ENCODE measurements around the gene BASP1.
A peak's percentile ranks its signal among the peaks of the same experiment; 100 is the strongest.
"Not testable (repeated sequence)": the region's sequence is repeated elsewhere in the genome, so short reads cannot be mapped to it uniquely, and the experiment has no call there.

BASP1 gene

DNA sequence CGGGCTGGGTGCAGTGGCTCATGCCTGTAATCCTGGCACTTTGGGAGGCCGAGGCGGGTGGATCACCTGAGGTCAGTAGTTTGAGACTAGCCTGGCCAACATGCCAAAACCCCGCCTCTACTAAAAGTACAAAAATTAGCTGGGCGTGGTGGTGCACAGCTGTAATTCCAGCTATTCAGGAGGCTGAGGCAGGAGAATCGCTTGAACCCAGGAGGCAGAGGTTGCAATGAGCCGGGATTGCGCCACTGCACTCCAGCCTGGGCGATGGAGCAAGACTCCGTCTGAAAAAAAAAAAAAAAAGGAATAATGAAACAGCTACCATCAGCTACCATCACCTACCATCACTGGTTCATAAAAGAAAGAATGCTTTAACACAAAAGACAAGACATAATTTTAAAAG is 25.9 kb upstream of the BASP1 start:
- DNase-seq: not testable (repeated sequence)

- no peak for DNase-seq
These were observed 25.2 kb upstream of the BASP1 start for GRCh38 chr5:17192191-17192590.

DNA sequence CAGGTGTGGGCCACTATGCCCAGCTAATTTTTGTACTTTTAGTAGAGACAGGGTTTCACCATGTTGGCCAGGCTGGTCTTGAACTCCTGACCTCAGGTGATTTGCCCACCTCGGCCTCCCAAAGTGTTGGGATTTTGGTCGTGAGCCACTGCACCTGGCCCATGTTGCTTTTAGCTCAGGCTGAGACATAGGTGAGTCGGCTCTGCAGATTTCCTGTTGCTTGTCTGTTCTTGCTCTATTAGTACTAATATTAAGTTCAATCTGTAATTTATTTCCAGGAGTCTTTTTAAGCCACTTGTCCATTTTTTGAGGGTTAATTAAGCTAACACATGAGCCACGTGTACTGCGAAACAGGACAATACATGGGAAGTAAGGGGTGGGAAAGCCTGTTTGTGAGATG is 21.4 kb upstream of the BASP1 start:
- no peak for DNase-seq

DNA sequence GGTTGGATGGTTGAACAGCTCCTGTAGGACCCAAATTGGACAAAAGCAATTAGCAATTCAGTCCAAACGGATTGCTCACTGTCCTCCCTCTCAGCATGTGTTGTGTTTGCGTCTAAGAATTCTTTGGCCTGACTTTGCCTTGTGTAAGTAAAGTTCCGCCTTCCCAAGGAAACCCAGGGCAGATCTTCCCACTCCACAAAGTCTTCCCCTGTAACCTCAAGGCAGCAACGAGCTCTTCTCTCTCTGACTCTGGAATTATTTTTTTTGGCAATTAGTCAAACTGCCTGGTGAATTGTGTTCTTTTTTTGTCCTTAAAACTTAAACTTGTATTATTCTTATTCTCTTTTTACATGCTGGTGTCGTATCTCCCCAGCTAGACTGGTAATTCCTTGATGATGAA is 20.7 kb upstream of the BASP1 start:
- no peak for DNase-seq

- DNase-seq: no peak
These were observed 13.9 kb upstream of the BASP1 start for GRCh38 chr5:17203329-17204132.

GRCh38 chr5:17204133-17204489 is 13.3 kb upstream of the BASP1 start:
- no peak for DNase-seq

DNA sequence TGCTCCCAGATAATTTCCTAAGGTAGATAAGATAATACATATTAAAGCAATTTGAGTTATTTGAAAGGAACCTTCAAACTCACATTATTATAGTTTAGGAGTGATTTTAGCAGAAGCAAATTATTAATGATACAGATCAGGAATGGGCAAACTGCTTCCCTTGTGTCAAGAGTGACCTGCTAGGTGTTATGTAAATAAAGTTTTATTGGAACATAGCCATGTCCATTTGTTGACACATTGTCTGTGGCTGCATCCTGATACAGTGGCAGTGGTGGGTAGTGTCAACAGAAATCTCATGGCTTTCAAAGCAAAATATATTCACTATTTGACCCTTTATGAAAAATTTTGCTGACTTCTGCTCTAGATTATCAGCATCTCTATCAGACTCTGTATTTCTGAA is 11.4 kb upstream of the BASP1 start:
- no peak for DNase-seq

GRCh38 chr5:17212191-17212590 is 5.2 kb upstream of the BASP1 start:
- DNase-seq: no peak

GRCh38 chr5:17212996-17213395 is 4.4 kb upstream of the BASP1 start:
- DNase-seq: no peak

DNA sequence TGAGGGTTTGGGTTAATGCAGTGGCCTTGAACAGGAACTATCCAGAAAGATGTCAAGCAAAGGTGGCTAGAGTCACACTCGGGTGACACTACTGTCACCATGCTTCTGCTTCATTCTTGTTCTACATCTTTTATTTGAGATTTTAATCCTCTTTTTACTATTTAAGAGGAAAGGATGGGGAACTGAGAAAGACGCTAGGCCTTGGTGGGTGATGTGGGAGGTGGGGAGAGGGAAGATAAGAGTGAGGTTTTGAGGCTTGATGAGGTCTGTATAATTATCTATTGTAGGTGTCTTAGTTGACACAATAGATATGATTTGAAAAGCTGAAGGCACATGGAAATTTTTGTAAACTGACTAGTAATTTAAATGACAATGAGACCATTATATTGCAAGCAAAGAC is 3.5 kb upstream of the BASP1 start:
- DNase-seq: no peak

- no peak for DNase-seq
These were observed 2.5 kb upstream of the BASP1 start for GRCh38 chr5:17214893-17215292.

GRCh38 chr5:17215361-17215760 is 2.1 kb upstream of the BASP1 start:
- no peak for DNase-seq

DNA sequence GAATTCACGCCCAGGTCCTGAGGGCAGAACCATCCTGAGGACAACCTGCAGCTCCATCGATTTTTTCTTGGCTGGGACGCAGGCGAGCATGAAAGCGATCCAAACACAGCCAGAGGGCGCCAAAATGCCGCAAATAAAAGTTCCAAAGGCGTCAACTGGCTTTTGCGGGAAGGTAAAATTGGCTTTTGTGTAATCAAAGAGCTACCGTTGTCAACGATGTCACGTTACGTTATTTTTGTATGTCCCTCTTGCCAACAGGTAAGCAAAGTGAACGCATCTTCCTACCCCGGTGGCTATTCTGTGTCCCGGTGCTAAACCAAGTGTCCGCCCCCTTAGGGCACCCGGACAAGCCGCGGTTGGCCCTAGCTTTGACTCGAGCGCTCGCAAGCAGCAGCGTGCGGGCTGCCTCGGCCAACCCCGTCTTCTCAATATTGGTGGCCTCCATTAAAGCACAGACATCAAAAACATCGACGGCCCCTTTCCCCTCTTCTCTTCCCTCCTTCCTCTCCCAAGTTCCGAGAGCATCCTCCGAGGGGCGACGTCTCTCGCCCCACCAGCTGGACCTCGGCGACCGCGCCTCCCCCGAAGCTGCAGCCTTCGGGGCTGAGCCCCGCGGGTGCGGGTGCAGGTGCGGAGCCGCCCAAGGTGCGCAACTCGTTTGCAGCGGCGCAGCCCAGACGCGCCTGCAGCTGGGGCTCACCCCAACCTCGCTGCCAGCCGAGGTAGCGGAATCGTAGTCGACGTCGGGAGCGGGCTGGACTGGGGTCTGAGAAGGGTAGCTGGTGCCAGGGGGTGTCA is 1.1 kb upstream of the BASP1 start:
- DNase-seq: peak; percentile 2

- DNase-seq: no peak
These were observed 398 bp upstream of the BASP1 start for GRCh38 chr5:17216974-17217492.

GRCh38 chr5:17218353-17219005 is 1.0 kb downstream of the BASP1 start:
- DNase-seq: no peak

- no peak for DNase-seq
These were observed 1.6 kb downstream of the BASP1 start for GRCh38 chr5:17219006-17219422.

DNA sequence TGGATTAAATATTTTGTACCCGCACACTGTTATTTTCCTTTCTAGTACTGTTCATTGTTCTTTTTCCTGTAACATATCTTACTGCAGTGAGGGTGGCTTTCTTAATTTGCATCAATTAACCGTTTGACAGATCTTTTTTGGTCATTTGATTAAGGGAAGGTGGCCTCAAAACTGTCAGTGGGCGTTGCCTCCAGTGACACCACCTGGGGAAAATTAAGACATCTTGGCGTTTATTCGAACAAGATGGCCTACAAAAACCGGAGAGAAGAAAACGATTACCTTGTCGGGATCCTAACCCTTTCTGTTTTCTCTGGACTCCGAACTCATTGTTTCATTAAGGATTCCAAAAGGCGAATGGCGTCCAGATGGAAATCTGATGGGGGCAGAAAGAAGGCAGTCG is 2.0 kb downstream of the BASP1 start:
- no peak for DNase-seq

- DNase-seq: no peak
These were observed 2.6 kb downstream of the BASP1 start for GRCh38 chr5:17219992-17220391.

DNA sequence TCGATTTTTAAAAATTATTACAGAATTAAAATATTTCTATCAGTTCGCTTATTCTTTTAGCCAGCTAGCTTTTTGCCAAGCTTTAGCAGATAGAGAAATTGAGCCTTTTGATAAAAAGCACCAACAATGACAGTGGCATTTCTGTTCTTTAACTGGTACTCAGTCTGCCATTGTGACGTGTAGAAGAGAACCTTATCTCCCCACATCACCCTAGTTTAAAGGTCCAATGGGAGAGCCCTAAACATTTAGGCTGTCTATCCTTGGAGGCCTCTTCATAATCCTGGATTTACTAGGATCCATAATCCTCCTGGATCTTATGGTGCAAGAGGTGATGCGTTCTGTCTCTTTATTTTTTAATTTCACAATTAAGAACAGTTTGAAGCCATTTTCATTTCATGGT is 3.0 kb downstream of the BASP1 start:
- no peak for DNase-seq

DNA sequence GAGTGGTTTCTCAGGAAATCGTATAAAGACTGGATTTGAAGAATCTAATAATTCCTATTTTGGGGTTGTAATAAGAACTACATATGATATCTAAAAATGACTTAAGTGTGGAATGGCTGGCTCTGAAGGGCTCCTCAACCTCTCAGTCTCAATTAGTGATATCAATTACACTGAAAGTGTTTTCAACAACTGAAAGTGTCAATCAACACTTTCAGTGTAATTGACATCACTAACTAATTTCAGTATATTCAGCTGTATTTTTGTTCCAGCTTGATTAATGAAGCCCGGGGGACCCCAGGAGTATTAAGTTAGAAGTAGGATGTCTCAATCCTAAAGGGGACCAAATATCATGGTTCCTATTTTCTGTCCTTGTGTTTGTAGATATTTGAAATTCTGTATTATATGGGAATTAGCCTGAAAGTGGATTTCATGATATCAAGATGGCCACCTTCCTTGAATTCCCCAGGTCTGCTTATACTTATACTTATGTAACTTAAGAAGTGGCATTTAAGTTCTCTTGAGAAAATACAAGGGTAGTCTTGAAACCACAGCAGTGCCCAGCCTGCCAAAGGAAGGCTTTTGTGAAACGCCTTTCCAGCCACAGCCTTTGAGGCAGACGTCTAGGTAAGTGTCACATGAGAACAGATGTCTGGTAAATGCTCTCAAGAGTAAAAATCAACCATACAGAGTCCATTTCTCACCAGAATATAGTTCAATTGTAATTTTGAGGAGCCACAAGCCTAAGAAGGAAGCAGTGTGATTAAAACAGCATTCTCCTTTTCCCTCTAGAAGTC is 4.6 kb downstream of the BASP1 start:
- DNase-seq: no peak

DNA sequence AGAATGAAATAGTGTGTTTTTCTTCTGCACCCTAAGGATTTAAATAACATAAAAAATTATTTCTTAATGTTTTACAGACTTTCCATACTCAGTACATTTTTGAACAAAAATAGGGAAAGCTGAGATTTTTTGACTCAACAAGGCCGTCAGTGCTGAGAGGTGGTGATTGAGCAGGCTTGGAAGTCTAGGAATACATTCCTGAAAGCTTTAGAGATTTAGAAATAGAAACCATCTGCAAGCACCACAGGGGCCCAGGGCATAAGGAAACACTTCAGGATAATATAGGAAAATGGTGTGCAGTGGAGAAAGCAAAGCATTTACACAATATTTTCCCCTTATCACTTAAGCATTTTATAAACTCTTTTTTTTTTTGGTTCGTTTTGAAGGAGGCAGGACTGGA is 5.2 kb downstream of the BASP1 start:
- DNase-seq: no peak

GRCh38 chr5:17223367-17224185 is 6.1 kb downstream of the BASP1 start:
- no peak for DNase-seq
